Measurements from ENCODE around the gene C7orf57.

DNA sequence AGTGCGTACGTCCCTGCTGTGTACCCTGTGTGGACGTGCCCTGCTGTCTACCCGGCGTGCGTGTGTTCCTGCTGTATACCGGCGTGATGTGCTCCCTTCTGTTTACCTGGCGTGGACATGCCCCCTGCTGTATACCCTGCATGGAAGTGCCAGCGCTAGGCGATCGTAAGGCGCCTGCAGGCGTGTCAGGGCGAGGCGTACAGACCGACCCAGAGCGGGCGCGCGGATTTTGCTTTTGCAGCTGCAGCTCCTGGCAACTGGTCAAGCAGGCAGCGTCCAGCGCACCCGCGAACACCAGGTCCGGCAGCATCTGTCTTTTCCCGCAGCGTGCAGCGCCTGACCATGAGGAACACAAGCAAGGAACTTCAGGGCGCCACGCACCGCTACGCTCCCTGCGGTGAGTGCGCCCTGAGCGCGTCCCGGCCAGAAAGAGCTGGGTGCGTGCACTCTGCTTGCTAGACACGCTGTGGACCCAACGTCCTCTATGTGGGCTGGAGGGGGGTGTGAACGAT, 680 bp downstream of the C7orf57 start:
- TF ChIP-seq, protein P1, sequence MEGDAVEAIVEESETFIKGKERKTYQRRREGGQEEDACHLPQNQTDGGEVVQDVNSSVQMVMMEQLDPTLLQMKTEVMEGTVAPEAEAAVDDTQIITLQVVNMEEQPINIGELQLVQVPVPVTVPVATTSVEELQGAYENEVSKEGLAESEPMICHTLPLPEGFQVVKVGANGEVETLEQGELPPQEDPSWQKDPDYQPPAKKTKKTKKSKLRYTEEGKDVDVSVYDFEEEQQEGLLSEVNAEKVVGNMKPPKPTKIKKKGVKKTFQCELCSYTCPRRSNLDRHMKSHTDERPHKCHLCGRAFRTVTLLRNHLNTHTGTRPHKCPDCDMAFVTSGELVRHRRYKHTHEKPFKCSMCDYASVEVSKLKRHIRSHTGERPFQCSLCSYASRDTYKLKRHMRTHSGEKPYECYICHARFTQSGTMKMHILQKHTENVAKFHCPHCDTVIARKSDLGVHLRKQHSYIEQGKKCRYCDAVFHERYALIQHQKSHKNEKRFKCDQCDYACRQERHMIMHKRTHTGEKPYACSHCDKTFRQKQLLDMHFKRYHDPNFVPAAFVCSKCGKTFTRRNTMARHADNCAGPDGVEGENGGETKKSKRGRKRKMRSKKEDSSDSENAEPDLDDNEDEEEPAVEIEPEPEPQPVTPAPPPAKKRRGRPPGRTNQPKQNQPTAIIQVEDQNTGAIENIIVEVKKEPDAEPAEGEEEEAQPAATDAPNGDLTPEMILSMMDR (IDR thresholded peaks at IDR 0.05): no peak
- TF ChIP-seq POLR2AphosphoS5 (IDR thresholded peaks at IDR 0.05): no peak
- no peak for TF ChIP-seq POLR2A (IDR thresholded peaks at IDR 0.05)
- TF ChIP-seq EP300 (IDR thresholded peaks at IDR 0.05): no peak

All from sigmoid colon (tissue), 4 donors.